HG02571 (cell line): ENCODE measurements around the gene SLC22A3.
A peak's percentile ranks its signal among the peaks of the same experiment; 100 is the strongest.
"Not testable (repeated sequence)": the region's sequence is repeated elsewhere in the genome, so short reads cannot be mapped to it uniquely, and the experiment has no call there.

Experiments
- ATAC-seq: cut with Tn5 transposase; IDR thresholded peaks from one replicate; pipeline ENCODE4 v1.9.1; 2021; ENCODE audit warnings: mild to moderate bottlenecking, moderate library complexity; ENCODE audit not compliant: unreplicated experiment

The SLC22A3 gene

DNA sequence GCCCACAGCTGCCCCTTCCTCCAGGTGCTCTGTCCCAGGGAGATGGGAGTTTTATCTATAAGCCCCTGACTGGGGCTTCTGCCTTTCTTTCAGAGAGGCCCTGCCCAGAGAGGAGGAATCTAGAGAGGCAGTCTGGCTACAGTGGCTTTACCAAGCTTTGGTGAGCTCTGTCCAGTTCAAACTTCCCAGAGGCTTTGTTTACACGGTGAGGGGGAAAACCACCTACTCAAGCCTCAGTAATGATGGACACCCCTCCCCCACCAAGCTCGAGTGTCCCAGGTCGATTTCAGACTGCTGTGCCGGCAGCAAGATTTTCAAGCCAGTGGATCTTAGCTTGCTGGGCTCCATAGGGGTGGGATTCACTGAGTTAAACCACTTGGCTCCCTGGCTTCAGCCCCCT is 25.4 kb downstream of the SLC22A3 start:
- not testable (repeated sequence) for ATAC-seq

DNA sequence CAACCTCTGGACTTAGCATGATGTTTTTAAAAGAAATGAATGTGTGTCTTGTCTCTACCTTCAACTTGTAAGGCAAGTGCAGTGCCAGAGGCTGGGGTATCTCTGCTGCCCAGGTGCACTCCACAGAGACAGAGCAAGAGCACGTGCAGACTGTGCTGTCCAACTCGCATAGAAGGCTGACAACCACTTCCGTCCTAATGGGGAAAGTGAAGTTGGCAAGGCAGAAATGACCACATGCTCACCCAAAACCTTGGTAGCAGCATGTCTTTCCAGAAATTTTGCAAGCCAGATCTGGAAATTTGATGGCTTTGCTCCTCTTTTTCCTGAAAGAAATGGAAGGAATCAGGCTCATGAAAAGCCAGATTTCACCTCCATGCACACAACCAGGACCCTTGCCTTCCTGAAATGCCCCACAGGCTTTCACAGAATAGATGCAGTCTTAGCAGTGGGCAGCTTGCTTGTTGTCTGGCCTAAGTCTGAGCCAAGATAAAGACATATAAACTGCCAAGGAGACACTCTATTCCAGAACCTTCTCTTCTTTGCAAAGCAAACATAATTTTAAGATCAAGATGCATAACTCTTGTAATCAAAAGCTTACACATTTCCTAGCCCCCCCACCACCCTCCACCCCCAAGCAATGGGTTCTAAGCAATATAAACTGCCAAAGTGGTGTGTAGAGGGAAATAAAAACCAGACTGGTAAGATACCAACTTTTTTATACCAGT is 26.8 kb downstream of the SLC22A3 start:
- ATAC-seq: no peak

DNA sequence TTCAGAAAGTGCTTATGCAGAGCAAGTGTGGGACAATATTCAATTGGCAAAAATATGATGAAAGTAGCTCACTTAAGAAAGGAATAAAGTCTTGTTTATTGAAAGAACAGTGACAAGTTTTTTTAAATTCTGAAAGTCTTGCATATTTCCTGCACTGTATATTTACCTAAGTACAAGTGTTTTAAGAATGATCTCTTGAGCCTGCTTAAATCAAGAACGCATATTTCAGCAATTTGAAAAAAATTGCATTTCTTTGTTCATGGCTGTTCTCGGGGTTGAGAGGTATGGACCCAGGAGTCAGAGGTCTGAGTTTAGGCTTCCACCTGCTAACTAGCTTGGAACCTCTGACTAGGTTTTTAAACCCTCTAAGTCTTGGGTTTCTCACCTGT is 27.4 kb downstream of the SLC22A3 start:
- ATAC-seq: no peak

DNA sequence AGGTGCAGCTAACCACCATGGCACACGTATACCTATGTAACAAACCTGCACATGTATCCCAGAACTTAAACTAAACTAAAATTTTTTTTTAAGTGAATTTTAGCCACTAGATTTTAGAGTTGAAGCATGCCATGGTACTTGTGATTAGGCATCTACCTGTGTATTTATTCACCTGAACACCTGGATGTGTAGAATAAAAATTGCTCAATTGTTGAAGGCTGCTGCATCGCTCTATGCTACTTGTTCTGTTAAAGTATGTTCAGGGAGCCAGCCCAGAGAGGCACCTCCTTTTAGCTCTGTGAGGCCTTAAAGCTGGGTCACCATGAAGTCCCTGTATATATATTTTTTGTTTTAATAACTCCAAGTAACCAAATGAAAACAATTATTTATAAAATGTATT is 28.3 kb downstream of the SLC22A3 start:
- ATAC-seq: no peak

DNA sequence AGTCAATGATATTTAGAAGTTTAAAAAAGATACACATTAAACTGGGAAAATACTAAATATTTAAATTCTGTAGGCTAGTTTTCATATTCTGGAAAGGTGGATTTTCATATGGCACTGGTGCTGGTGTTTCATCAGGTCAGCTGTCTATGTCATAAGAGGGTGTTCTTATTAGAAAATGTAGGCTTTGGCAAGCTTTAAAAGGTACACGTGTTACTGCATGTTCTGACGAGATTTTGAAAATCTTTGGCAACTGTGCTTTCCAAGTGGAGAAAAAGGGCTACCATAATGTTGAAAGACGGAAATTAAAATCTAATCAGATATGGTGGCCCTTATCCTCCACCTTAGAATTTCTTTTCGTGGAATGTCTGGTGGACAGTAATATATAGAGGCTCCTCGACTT is 30.0 kb downstream of the SLC22A3 start:
- ATAC-seq: no peak

DNA sequence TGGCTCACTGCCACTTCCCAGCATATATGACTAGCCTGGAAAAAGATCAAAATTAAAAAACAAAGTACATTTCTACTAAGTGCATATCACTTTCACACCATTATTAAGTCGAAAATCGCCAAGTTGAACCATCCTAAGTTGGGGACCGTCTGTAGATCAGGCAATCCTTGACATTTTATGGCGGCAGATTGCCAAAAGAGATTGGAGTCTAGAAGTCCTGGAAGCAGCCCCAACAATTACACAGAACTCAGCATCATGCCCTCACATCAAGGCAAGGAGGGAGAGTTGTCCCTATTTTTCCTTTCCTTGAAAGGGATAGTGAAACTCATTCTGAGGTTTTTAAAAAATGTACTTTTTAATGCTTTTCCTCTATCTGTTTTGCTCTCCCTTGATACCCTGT is 30.7 kb downstream of the SLC22A3 start:
- ATAC-seq: no peak

DNA sequence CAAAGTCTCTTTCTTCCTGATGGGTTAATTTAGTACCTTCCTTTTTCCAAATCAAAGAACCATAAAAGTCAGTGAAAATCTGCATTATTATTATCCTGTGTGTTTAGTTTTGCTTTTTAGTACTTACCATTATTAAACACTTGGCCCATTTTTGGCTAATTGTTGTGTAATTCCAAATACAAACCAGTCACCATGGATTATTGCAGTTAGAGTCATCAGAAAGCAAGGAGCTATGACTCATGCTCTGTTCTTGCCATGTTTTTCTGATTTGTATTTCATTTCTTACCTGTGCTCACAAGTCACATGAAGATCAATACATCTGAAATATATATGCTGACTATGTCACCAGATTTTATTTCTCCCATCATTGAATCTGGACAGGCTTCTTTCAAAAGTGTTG is 31.3 kb downstream of the SLC22A3 start:
- ATAC-seq: no peak

DNA sequence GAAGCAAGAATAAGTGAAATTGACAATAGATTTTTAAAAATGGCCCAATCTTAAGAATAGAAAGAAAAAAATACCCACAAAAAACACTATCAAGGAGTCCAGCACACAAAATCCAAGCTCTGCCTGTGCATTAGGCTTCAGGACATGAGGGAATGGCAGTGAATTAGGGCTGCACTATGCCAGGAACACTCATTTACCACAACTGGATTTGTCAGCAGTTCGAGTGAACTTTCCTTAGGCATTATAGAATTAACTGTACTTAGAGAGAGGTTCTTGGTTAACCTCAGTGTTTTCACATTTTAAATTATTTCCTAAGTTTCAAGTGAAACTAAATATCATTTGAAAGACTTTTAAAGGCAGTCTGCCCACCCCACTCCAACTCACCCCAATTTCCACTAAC is 34.8 kb downstream of the SLC22A3 start:
- no peak for ATAC-seq

DNA sequence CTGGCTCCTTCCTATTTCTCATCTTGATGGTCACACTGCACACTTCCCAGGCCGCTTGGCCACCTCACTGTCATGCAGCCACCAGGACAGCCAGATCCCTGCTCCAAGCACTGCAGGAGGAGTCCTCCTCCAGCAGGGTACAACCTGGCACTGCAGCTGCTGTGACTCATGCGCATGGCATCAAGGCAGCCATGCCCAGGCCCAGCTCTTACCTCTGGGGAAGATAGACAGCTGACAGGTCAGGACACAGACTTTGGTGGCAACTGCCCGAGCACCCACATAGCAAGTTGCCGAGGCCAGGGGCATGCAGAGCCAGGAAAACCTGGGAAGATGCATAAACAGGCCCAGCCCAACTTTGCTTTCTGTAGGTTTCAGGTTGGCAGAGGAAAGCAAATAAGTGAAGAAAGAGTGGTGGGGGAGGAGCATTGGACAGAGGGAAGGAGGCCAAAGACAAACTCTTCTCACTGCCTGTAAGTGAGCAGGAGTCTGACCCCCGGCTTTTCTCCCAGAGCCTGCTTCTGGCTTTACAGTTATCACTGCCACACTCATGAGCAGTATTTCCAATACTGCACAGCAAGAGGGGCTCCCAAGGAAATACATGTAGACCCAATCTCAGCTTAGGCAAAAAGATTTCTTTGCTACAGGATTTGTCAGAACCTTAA is 38.8 kb downstream of the SLC22A3 start:
- no peak for ATAC-seq

DNA sequence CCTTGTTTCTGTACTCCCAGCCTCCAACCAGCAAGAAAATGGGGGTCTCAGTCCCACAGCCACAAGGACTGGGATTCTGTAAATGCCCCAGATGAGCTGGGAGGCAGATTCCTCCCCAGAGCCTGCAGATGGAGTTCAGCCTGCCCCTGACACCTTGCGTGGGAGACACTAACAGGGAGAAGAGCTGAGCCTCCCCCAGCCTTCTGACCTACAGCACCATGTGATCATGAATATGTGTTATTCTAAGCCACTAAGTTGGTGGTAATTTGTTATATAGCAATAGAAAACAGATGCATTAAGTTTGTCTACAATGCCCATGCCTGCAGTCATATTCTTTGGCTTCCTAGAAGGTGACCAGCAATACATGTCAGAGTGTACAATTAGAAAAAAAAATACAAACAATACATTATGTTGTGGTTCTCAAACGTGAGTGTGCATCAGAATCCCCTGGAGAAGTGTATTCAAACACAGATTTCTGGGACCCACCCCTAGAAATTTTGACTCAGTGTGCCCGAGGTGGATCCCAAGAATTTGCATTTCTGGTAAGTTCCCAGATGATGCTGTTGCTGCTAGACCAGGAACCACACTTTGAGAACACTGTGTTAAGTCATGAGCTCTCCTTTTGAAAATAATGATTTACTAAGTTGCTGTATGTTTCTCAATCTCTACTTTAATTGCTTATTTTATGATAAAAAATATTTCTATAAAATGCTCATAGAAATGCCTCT is 39.9 kb downstream of the SLC22A3 start:
- ATAC-seq: no peak

DNA sequence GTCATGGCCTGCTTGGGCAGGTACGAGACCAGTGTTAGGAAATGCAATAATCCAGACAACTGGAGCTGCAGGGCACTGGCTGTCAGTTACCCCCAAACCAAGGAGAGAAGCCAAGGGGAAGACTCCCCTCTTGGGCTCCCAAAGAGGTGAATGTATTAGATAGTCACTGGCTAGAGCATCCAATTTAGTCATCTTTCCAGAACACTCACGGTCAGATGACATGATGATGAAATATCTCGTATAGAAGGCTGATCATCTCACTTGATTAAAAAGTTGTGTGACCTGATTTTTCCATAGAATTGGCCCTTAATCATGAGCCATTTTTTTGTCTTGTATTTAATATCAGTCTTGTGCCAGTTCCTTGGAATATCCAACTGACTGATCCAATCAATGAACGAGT is 40.7 kb downstream of the SLC22A3 start:
- ATAC-seq: no peak

DNA sequence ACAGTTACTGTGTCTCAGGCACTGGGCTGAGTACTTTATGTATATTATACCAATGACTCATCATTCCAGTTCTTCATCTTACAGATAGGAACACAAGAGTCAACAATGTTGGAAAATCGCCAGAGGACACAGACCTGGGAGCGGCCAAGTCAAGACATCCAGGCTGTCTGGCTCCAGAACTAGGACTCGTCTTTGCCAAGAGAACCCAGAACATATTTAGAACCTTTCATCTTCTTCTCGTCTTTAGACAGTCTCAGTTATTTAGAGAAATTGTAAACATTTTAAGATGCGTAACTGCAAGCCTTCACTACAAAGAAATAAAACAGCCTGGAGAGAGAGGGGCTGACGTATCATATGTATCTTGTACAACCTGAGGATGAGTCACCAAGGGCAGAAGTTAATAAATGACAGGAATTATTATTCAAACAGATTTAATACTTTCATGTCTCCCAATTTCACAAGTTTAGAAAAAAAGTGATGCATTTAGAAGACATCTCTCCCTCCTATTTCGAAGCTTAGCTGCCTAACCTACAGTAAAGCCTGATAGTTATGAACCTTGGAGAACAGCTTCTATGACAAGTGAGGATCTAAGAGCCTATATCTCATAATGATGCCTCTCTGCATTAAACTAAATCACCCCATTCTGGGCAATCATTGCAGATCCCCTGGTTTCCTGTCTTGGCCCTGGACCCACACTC is 43.4 kb downstream of the SLC22A3 start:
- ATAC-seq: no peak

DNA sequence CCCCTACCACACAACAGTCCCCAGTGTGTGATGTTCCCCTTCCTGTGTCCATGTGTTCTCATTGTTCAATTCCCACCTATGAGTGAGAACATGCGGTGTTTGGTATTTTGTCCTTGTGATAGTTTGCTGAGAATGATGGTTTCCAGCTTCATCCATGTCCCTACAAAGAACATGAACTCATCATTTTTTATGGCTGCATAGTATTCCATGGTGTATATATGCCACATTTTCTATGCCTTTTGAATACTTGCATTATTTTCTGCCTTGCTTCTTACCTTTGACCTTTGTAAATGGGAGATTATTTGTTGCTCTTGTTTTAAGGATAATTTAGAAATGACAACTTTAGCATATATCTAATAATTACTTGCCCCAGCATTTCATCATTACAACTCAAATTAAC is 45.3 kb downstream of the SLC22A3 start:
- not testable (repeated sequence) for ATAC-seq

DNA sequence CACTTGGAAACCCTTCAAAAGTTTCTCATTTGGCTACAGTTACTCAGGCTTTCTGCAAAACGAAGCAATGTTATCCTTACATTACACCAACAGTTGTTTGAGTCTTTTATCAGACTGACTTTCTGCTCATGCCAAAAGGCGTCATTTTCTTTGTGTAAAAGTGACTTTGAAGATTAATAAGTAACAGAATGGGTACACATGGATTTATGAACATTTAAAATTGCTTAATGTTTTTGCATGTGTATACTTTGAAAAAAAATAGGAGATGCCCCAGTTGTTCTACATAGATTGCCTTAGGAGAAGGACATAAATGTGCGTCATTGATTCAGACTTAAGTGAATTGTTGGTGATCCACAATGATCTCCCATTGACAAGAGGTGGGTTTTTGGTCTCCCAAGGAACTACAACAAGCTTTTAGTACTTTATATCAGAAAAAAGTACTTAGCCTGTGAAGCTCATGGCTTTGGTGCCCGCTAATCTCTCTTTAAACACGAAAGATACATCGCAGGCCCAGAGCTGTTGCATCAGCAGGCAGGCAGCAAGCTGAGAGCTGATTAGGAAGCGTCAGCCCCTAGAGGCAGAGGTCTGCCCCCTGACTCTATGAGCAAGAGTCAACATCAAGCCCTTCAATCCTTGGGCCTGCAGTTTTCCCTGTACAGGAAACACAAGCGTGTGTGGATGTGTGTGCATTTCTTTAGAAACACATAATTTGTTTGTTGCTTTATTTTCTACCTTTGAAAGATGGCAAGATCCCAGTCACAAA is 45.9 kb downstream of the SLC22A3 start:
- ATAC-seq: no peak

DNA sequence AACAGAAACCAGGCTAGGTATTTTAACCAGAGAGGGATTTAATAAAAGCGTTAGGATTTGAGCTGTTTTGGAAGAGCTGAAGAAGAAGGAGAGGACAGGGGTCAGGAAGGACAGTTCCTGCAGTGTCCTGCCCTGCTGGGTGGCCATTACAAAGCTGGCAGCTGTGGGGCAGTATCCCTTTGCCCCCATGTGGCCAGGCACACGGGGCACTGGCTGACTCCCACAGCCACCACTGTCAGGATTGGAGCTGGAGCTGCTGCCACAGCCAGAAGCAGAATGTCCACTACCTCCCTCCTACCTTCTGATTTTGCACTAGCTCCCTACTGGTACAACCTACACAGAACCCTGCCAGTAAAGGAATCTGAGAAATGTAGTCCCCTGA is 46.5 kb downstream of the SLC22A3 start:
- ATAC-seq: no peak

DNA sequence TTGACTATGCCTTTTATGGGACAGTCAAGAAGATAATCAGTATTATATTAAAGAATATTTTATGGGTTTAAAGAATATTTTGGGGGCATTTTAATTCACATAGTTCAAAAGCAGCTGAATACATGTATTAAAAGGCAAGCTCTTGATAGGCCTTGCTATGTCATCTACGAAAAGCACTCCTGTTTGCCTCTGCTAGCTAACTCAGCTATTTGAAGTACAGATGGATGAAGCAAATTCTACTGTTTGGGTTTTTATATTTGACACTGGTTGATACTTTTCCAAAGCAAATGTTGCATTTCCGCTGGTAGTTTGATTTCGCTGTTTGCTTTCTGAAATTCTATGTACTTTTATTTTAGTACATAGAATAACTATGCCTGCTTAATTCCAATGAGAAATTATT is 47.0 kb downstream of the SLC22A3 start:
- ATAC-seq: no peak

DNA sequence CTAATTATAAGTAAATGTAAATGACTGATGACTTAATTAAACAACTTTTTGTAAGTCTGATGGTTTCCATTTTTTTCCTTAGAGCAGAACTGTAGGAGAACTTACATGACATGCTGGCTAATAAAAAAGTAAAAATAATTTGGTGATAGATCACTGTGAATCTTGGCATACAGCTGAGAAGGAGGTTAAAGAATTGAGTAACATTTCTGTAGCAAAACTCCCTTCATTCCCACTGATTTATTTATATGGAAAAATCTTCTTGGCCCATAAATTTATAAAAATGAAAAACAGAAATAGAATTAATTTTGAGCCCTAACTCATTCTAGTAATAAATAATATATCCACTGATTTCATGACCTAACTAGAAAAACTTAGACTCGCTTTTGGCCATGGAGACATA is 48.1 kb downstream of the SLC22A3 start:
- ATAC-seq: no peak

DNA sequence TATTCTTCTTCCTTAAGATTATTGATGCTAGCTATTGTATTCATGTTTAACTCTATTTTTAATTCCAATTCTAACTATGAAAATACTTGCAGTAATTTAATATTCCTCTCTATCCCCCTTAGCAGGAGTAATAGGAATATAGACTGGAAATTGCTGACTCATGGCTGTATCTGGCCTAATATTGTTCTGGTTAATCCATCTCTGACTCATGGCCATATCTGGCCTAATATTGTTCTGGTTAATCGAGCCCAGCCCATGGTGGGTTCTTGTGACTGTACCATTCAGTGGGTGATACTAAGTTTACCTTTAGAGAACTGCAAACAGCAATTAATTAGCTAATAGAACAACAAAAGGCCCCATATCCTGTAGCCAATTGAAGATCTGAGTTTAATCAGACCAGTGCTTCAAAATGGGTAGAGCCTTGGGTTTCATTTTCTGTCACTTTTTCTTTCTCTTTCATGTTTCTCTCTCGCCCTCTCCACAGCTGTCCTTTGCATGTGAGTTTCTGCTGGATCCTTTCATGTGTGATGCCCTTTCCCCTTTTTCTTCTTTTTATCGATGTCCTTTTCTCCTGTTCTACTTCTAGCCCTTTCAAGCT is 50.6 kb downstream of the SLC22A3 start:
- ATAC-seq: peak; percentile 96

DNA sequence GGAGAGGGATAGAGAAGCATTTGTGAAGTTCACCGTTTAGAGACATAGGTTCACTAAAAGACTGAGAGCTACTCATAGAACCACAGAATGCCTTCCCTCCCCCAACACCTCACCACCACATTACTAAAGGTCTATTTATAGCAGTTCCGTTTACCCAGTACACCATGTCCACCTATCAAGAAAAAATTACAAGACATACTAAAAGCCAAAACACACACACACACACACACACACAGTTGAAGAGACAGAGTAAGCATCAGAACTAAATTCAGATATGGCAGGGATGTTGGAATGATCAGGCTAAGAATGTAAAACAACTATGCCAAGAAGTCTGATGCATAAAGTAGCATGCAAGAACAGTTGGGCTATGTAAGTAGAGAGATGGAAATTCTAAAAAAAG is 52.3 kb downstream of the SLC22A3 start:
- ATAC-seq: no peak

DNA sequence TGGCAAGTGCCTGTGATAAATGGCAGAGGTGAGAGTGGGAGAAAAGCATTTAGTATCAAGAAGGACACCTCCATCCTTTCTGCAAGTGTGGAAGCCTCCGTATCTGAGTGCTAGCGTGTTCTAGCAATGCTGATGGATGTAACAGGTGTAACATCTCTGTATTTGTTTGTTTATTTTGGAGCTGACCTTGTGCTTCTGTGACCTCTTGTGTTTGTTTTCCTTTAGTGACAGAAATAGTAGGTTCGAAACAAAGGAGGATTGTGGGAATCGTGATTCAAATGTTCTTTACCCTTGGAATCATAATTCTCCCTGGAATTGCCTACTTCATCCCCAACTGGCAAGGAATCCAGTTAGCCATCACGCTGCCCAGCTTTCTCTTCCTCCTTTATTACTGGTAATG is 60.4 kb downstream of the SLC22A3 start:
- ATAC-seq: no peak
